Body of pancreas (tissue), 4 donors: Measurements from ENCODE around the gene DAP. TPM values are rescaled to one million over a fixed set of nuclear protein-coding genes. Genes with fewer than 3 reads are reported as not detected.
"Not testable (repeated sequence)": the region's sequence is repeated elsewhere in the genome, so short reads cannot be mapped to it uniquely, and the experiment has no call there.

Experiments
- ATAC-seq: fragments of 150-250 bp; one replicate; pipeline ENCODE4 v1.9.1; 2016
- DNase-seq, 4 donors: peaks; one replicate each; pipeline ENCODE4 v3.0.0-alpha.2; 2019
- H3K27ac ChIP-seq, 4 donors: fragments of 200-600 bp; sonication (generic); 1 replicate in 3 of 4; 2 replicates in 1 of 4; pipeline versions ENCODE4 v1.5.1 to v1.6.1; 2016 to 2019; ENCODE audit warnings: mild to moderate bottlenecking in 1 of 4, mixed read lengths in 1 of 4, moderate library complexity in 1 of 4
- H3K27me3 ChIP-seq, 2 donors: fragments of 200-600 bp; sonication (generic); one replicate each; pipeline ENCODE4 v1.6.0; 2016; ENCODE audit warnings: mild to moderate bottlenecking in 1 of 2
- H3K36me3 ChIP-seq, 2 donors: fragments of 200-600 bp; sonication (generic); replicated peaks in 1 of 2; 2 replicates each; pipeline ENCODE4 v1.5.1; 2016; ENCODE audit warnings: low read depth in 2 of 2; ENCODE audit not compliant: insufficient read depth in 1 of 2
- H3K4me1 ChIP-seq: fragments of 200-600 bp; sonication (generic); one replicate; pipeline ENCODE4 v1.6.0; 2016
- H3K4me3 ChIP-seq, 2 donors: fragments of 200-600 bp; sonication (generic); 1 replicate in 1 of 2; 2 replicates in 1 of 2; pipeline ENCODE4 v1.5.1; 2016 to 2019
- H3K9me3 ChIP-seq, 3 donors: fragments of 200-600 bp; sonication (generic); 1 replicate in 2 of 3; 2 replicates in 1 of 3; pipeline ENCODE4 v1.5.1; 2016
- CTCF ChIP-seq, 7 experiments: fragments of 450-650 bp in 4 of 7; fragments of 200-600 bp in 3 of 7; sonication (generic) in 3 of 7; IDR thresholded peaks; one replicate each; pipeline ENCODE4 v1.5.1; 2016 to 2019; ENCODE audit warnings: antibody characterized with exemption in 7 of 7
- POLR2A ChIP-seq, 3 donors: fragments of 450-650 bp; IDR thresholded peaks; one replicate each; pipeline ENCODE4 v1.6.1; 2016; ENCODE audit warnings: antibody characterized with exemption in 3 of 3, mild to moderate bottlenecking in 2 of 3
- WGBS, 2 donors: methylation state at CpG; one replicate each; pipeline ENCODE4 v1.1.5; 2017; 5-methylcytosine and 5-hydroxymethylcytosine counted together
- intact Hi-C: fragments of 100-400 bp; cut with DNase I; formaldehyde crosslinking; loops from one replicate; pipeline ENCODE4 v1.15.1; 2023
- small RNA-seq: library from RNA; depleted of rRNA; stranded (forward); fragments of <200 nt; gene quantifications from one replicate; pipeline ENCODE3, GENCODE V24; 2016
- total RNA-seq, 2 donors: library from RNA; depleted of rRNA; stranded (reverse); fragments of >200 nt; gene quantifications; one replicate each; pipeline ENCODE4 v1.1.0, GENCODE V29; 2016

DAP gene
- total RNA-seq, 2 donors from 2014 or later = 93.6 to 112 TPM

- Histone ChIP-seq H3K9me3 (no peaks in the 10 kb centered on the region), H3K36me3 (no peaks in the 10 kb centered on the region), H3K4me1 (peaks cover 9% of the 10 kb centered on the region), H3K27ac (no peak overlapping the region), H3K27me3 (no peaks in the 10 kb centered on the region), H3K4me3 (no peak overlapping the region)
- ATAC-seq (no peak), DNase-seq (peak in 1 of 4 donors; percentile 21)
- intact Hi-C loops = no loop called here
- TF ChIP-seq POLR2A (IDR thresholded peaks at IDR 0.05) (no peak), CTCF (IDR thresholded peaks at IDR 0.05) (no peak)
- 64 to 69% methylated on average over 22 of the region's 23 CpGs for WGBS, 2 donors
These were observed 128.8 kb downstream of the DAP start for GRCh38 chr5:10632110-10632761.

- intact Hi-C loops = no loop called here
- Histone ChIP-seq H3K27me3 (no peaks in the 10 kb centered on the region), H3K27ac (no peak overlapping the region), H3K4me1 (peaks cover 12% of the 10 kb centered on the region), H3K36me3 (no peaks in the 10 kb centered on the region), H3K9me3 (no peaks in the 10 kb centered on the region), H3K4me3 (no peak overlapping the region)
- DNase-seq (no peak), ATAC-seq (no peak)
- TF ChIP-seq CTCF (IDR thresholded peaks at IDR 0.05) (no peak), POLR2A (IDR thresholded peaks at IDR 0.05) (no peak)
- 80 to 88% methylated on average over 18 of the region's 18 CpGs for WGBS, 2 donors
These were observed 129.6 kb downstream of the DAP start for GRCh38 chr5:10631316-10631996.

- H3K9me3 ChIP-seq, H3K36me3 ChIP-seq, intact Hi-C loops, H3K4me3 ChIP-seq, H3K27ac ChIP-seq, ATAC-seq, DNase-seq, H3K27me3 ChIP-seq: not testable (repeated sequence)
- peaks cover 12% of the 10 kb centered on the region for H3K4me1 ChIP-seq
- WGBS, 2 donors = 81% methylated on average over 4 of the region's 4 CpGs
These were observed 130.3 kb downstream of the DAP start for GRCh38 chr5:10630744-10631143.

- intact Hi-C loops = no loop called here
- 67 to 68% methylated on average over 1 to 5 of the region's 5 CpGs for WGBS, 2 donors
- ATAC-seq = no peak
- no peak overlapping the region for H3K27ac ChIP-seq
- H3K4me1 ChIP-seq = peaks cover 12% of the 10 kb centered on the region
- no peaks in the 10 kb centered on the region for H3K27me3 ChIP-seq
- no peak for DNase-seq
- TF ChIP-seq POLR2A (IDR thresholded peaks at IDR 0.05) (no peak), CTCF (IDR thresholded peaks at IDR 0.05) (no peak)
- H3K36me3 ChIP-seq = no peaks in the 10 kb centered on the region
- H3K4me3 ChIP-seq = no peak overlapping the region
- no peaks in the 10 kb centered on the region for H3K9me3 ChIP-seq
These were observed 130.9 kb downstream of the DAP start for GRCh38 chr5:10630126-10630525.

GRCh38 chr5:10629682-10630081 is 131.4 kb downstream of the DAP start:
- no peaks in the 10 kb centered on the region for H3K27me3 ChIP-seq
- ATAC-seq (no peak), DNase-seq (no peak)
- intact Hi-C loops = loop anchor here (10.0 kb wide), 1 partner anchor 345 kb away; no protein-coding TSS in a partner anchor
- H3K4me1 ChIP-seq = peaks cover 12% of the 10 kb centered on the region
- H3K27ac ChIP-seq = no peak overlapping the region
- TF ChIP-seq CTCF (IDR thresholded peaks at IDR 0.05) = no peak
- no peak for TF ChIP-seq POLR2A (IDR thresholded peaks at IDR 0.05)
- no peaks in the 10 kb centered on the region for H3K9me3 ChIP-seq
- no peak overlapping the region for H3K4me3 ChIP-seq
- no peaks in the 10 kb centered on the region for H3K36me3 ChIP-seq
- 79 to 87% methylated on average over 5 of the region's 5 CpGs for WGBS, 2 donors

Small RNAs within 50 kb of the gene (small RNA-seq; reads per million reads assigned to genes)
- not detected for gene AC012629.4

Other genes with a start within 250 kb of the DAP start
- 1 to 10 TPM; 2.3 to 3.9 TPM for gene ANKRD33B, start 197.2 kb downstream of the DAP start, total RNA-seq